Measurements from ENCODE around the gene RSU1. TPM values are rescaled to one million over a fixed set of nuclear protein-coding genes. Genes with fewer than 3 reads are reported as not detected.

RSU1 gene
- total and polyA plus RNA-seq, 2 donors (not counting 3 experiments of a cell fraction or from before 2014, with no cell fraction given), result 80.2 to 104 TPM

- BruUV-seq (replicated peaks), result no TSS peak
- Histone ChIP-seq H3K27me3 (ENCODE audit: control insufficient read depth in 2 of 2, insufficient read depth in 2 of 2, low read length in 2 of 2) (no peaks in the 10 kb centered on the region), H3K9me1 (replicated peaks; ENCODE audit: control insufficient read depth, extremely low read depth, insufficient read depth, low read length) (no peaks in the 10 kb centered on the region), H2AFZ (ENCODE audit: low read depth, low read length) (no peak overlapping the region), H3K4me3 (replicated peaks in 1 of 3; ENCODE audit: insufficient read depth in 1 of 3, low read depth in 1 of 3, low read length in 3 of 3) (no peak overlapping the region), H3K9ac (replicated peaks; ENCODE audit: extremely low read depth, insufficient read depth, low read length) (no peak overlapping the region), H4K20me1 (replicated peaks; ENCODE audit: control insufficient read depth, extremely low read depth, insufficient read depth, low read length) (peaks cover 5% of the 10 kb centered on the region), H3K4me2 (ENCODE audit: insufficient read depth, low read length) (no peak overlapping the region), H3K79me2 (ENCODE audit: control insufficient read depth, insufficient read depth, low read length) (peaks cover 66% of the 10 kb centered on the region), H3K27ac (ENCODE audit: insufficient read depth, low read depth, low read length) (no peak overlapping the region), H3K9me3 (replicated peaks; ENCODE audit: control insufficient read depth, insufficient read depth, low read length) (no peaks in the 10 kb centered on the region), H3K4me1 (ENCODE audit: control insufficient read depth, extremely low read depth, insufficient read depth, low read length) (peaks cover 22% of the 10 kb centered on the region), H3K36me3 (ENCODE audit: control insufficient read depth in 2 of 2, extremely low read depth in 1 of 2, insufficient read depth in 2 of 2, low read length in 2 of 2) (peaks cover 0 to 3% of the 10 kb centered on the region in 2 experiments)
- ChIA-PET POLR2A (no interaction called here), CTCF (interaction anchor here (0.9 to 3.6 kb wide), 3 partner anchors 34 to 932 kb away, joined by 3 to 35 read pairs (median 3); no protein-coding TSS in a partner anchor)
- DNase-seq (ENCODE audit: low read depth, low spot score) (no peak), FAIRE-seq (no peak)
- dilution Hi-C loops (cut with MboI; ENCODE audit: extremely low pct_ligation_motif_present, low sequenced_read_pairs) (no loop called here), intact Hi-C loops (cut with micrococcal nuclease) (no loop called here)
- TF ChIP-seq CTCF (IDR thresholded peaks at IDR 0.05; ENCODE audit: extremely low read depth in 1 of 2, insufficient read depth in 1 of 2, low read depth in 1 of 2, low read length in 2 of 2), result no peak
- no peak for TF ChIP-seq EZH2 (IDR thresholded peaks at IDR 0.05; ENCODE audit: borderline replicate concordance, low read depth, low read length, severe bottlenecking)
- TF ChIP-seq FOS (IDR thresholded peaks at IDR 0.05; ENCODE audit: borderline replicate concordance, insufficient read depth, low read length), result no peak
- TF ChIP-seq POLR2A (IDR thresholded peaks at IDR 0.05; ENCODE audit: low read depth, low read length), result no peak
- no peak for TF ChIP-seq JUN (IDR thresholded peaks at IDR 0.05; ENCODE audit: borderline replicate concordance, insufficient read depth, insufficient read length, low read depth)
These were observed 5.5 kb downstream of the RSU1 start for GRCh38 chr10:16811765-16812164.

- no peaks in the 10 kb centered on the region for H3K9me3 ChIP-seq (replicated peaks; ENCODE audit: control insufficient read depth, insufficient read depth, low read length)
- no peaks in the 10 kb centered on the region for H3K9me1 ChIP-seq (replicated peaks; ENCODE audit: control insufficient read depth, extremely low read depth, insufficient read depth, low read length)
- DNase-seq (ENCODE audit: low read depth, low spot score) (no peak), FAIRE-seq (no peak)
- dilution Hi-C loops (cut with MboI; ENCODE audit: extremely low pct_ligation_motif_present, low sequenced_read_pairs) (no loop called here), intact Hi-C loops (cut with micrococcal nuclease) (no loop called here)
- H3K4me3 ChIP-seq (replicated peaks in 1 of 3; ENCODE audit: insufficient read depth in 1 of 3, low read depth in 1 of 3, low read length in 3 of 3), result no peak overlapping the region
- H3K9ac ChIP-seq (replicated peaks; ENCODE audit: extremely low read depth, insufficient read depth, low read length), result no peak overlapping the region
- TF ChIP-seq POLR2AphosphoS5 (IDR thresholded peaks at IDR 0.05; ENCODE audit: insufficient read depth, low read depth, low read length) (no peak), EZH2 (IDR thresholded peaks at IDR 0.05; ENCODE audit: borderline replicate concordance, low read depth, low read length, severe bottlenecking) (no peak), CTCF (IDR thresholded peaks at IDR 0.05; ENCODE audit: extremely low read depth in 1 of 2, insufficient read depth in 1 of 2, low read depth in 1 of 2, low read length in 2 of 2) (no peak), FOS (IDR thresholded peaks at IDR 0.05; ENCODE audit: borderline replicate concordance, insufficient read depth, low read length) (no peak), MYC (IDR thresholded peaks at IDR 0.05; ENCODE audit: low read depth, low read length) (no peak), JUN (IDR thresholded peaks at IDR 0.05; ENCODE audit: borderline replicate concordance, insufficient read depth, insufficient read length, low read depth) (no peak), MAX (IDR thresholded peaks at IDR 0.05; ENCODE audit: insufficient read depth, insufficient read length) (no peak), GATA2 (IDR thresholded peaks at IDR 0.05; ENCODE audit: insufficient read depth, insufficient read length, low read depth, low read length) (no peak), POLR2A (IDR thresholded peaks at IDR 0.05; ENCODE audit: low read depth, low read length) (no peak)
- ChIA-PET CTCF (interaction anchor here (0.9 to 3.6 kb wide), 3 partner anchors 34 to 932 kb away, joined by 3 to 35 read pairs (median 3); no protein-coding TSS in a partner anchor), POLR2A (no interaction called here)
- no peak overlapping the region for H3K4me2 ChIP-seq (ENCODE audit: insufficient read depth, low read length)
- H3K27me3 ChIP-seq (ENCODE audit: control insufficient read depth in 2 of 2, insufficient read depth in 2 of 2, low read length in 2 of 2), result no peaks in the 10 kb centered on the region
- H3K36me3 ChIP-seq (ENCODE audit: control insufficient read depth in 2 of 2, extremely low read depth in 1 of 2, insufficient read depth in 2 of 2, low read length in 2 of 2), result peaks cover 0 to 3% of the 10 kb centered on the region in 2 experiments
- peaks cover 18% of the 10 kb centered on the region for H3K4me1 ChIP-seq (ENCODE audit: control insufficient read depth, extremely low read depth, insufficient read depth, low read length)
- BruUV-seq (replicated peaks), result no TSS peak
- no peak overlapping the region for H3K27ac ChIP-seq (ENCODE audit: insufficient read depth, low read depth, low read length)
- peaks cover 5% of the 10 kb centered on the region for H4K20me1 ChIP-seq (replicated peaks; ENCODE audit: control insufficient read depth, extremely low read depth, insufficient read depth, low read length)
- H2AFZ ChIP-seq (ENCODE audit: low read depth, low read length), result no peak overlapping the region
- H3K79me2 ChIP-seq (ENCODE audit: control insufficient read depth, insufficient read depth, low read length), result peaks cover 65% of the 10 kb centered on the region
These were observed 5.9 kb downstream of the RSU1 start for GRCh38 chr10:16811292-16811691.
